GM19328 (cell line): ENCODE data around the gene PFKFB3.

Experiments used
- ATAC-seq: cut with Tn5 transposase; IDR thresholded peaks from one replicate; pipeline ENCODE4 v1.9.1; 2021; ENCODE audit warnings: mild to moderate bottlenecking, moderate library complexity; ENCODE audit not compliant: unreplicated experiment

The PFKFB3 gene

DNA sequence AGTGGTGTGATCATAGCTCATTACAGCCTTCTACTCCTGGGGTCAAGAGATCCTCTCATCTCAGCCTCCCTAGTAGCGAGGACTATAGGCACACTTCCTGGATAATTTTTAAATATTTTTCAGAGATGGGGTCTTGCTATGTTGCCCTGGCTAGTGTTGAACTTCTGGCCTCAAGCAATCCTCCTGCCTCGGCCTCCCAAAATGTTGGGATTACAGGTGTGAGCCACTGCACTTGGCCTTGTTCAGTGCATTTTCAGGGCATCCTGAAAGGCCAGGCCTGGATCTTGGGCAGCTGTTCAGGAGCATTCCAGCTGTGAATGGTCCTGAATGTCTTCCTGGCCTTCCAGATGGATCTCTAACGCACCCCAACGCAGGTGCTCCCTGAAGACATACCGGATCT, 95.7 kb downstream of the PFKFB3 start:
- ATAC-seq, result no peak

DNA sequence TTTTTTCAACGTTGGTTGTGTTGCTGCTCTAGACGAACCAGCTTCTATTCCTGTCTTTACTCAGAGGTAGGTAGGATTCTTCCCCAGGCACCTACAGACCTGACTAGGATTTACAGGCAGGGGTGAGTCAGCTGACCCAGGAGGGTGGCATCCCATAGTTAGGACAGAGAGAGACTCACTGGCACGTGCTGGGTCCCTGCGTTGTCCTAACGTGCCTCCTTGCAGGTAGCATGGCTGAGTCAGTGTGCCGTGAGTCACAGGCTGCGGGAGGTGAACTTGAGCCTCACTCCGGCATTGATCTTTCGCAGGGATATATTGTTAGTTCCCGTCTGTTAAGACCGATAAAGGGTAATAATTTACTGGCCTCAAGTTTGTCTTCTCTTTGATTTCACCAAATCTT, 96.5 kb downstream of the PFKFB3 start:
- no peak for ATAC-seq

DNA sequence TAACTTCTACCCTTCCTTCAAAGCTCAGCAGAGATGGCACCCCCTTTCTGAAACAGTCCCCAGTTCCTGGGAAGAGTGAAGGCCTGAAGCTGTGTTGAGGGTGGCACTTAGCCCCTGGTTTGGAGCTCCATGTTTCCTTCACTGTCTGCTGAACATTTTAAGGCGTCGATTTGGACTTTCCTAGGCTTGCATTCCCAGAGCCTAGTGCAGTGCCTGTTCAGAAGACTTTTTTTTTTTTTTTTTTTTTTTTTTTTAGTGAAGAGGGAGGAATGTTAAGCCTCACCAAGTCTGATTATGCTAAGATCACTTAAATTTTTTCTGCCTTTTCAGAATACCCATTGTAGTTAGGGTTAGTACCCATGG, 97.0 kb downstream of the PFKFB3 start:
- ATAC-seq, result no peak

DNA sequence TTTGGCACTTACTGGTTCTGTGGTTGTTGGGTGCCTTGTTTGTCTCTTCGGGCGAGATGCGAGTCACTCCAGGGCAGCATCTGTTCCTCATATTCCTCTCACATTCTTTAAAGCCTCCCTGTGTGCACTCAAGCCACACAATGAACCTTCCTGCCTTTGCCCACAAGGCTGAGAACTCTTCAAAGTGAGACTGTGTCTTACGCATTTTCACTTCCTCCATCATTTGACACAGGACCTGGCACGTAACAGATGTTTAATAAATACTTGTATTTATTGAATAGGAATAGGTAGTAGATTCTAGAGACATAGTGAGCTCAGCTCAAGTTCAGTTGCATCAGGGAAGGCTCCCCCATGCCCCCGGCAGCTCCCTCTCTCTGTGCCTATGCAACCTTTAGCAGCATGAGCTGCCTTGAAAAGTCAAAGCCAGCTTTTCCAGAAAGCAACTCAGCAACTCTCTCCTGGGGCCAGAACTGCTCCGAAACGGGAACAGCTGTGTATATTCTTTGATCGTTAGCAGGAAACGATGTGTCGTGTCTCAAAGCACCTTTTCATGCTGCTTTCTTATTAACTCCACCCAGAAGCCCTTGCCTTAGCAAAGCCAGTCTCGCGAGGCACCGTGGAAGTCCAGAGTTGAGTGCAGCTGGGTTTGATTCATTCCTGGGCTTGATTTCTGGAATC, 97.5 kb downstream of the PFKFB3 start:
- peak; percentile 81 for ATAC-seq

DNA sequence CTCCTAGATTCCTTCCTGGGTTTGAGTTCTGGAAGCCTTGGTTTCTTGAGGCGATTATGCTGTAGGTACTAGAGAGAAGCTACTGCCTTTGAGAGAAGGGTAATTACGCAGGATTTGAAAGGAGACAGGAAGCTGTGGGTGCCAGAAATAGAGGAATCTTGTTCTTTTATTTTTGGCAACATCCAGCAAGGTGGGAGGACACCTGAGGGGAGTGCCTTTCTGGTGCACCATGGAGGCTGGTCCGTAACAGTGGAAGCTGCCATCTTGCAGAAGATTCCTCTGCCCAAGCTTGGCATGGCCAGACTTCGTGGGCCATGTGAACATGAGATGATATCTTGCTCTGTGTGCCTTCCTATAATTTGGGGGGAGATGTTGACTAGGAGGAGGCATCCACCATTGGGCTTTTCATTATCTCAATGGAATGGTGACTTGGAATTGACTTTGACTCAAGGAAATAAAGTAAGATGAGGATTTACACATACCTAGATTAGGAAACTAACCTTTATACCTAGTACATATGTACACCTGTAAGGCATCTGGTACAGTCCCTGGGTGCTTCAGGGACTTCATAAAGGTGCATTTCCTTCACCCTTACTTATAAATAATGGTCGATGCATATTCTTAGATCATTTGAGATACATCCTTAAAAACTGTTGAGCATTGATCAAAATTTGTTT, 98.2 kb downstream of the PFKFB3 start:
- ATAC-seq, result no peak

DNA sequence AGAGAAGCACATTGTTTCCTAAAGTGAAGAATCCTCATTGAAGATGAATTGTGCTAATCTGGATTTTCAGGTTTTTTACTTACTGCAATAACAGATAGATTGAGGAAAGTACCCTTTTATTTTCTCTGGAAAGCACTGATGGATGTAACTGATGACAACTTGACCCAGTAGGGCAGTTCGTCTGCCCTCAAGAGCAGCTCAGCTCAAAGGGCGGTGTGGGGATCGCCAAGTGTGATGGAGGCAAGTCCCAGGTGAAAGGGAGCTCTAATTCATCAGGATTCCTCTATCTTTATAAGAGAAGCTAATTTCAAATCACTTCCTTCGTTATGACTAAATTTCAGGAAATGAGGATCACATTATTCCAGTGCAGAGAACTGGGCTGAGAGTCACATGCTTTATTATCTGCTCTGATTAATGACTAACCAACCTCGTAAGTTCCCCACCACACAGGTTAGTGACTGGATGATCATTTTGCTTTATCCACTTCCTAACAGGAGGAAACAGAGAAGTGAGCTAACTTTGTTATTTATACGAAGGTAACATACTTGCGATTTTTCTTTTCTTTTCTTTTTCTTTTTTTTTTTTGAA, 98.8 kb downstream of the PFKFB3 start:
- ATAC-seq, result no peak
